ENCODE results near the gene USP20.
A peak's percentile ranks its signal among the peaks of the same experiment; 100 is the strongest.
"Not testable (repeated sequence)": the region's sequence is repeated elsewhere in the genome, so short reads cannot be mapped to it uniquely, and the experiment has no call there.

Gene USP20

GRCh38 chr9:129889941-129890717 is 54.9 kb downstream of the USP20 start:
- DNase-seq (ENCODE audit: low read depth) = peak; percentile 89
- TF ChIP-seq CTCF (IDR thresholded peaks at IDR 0.05; ENCODE audit: insufficient read depth, low read depth, low read length, missing control alignments) = no peak
- H3K4me3 ChIP-seq (ENCODE audit: low read depth, low read length) = peak overlapping the region; percentile 15

DNA sequence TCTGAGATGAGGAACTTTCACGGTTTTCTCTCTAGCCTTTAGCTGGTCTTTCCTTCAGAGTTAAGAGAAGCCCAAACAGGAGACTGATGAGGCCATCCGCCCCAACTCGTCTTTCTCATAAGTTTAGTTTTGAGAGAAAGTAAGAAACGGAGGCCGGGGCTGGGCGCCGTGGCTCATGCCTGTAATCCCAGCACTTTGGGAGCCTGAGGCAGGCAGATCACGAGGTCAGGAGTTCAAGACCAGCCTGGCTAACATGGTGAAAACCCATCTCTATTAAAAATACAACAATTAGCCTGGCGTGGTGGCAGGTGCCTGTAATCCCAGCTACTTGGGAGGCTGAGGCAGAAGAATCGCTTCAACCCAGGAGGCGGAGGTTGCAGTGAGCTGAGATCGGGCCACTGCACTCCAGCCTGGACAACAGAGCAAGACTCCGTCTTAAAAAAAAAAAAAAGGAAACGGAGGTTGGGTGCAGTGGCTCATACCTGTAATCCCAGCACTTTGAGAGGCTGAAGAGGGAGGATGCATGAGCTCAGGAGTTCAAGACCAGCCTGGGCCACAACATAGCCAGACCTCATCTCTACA is 55.6 kb downstream of the USP20 start:
- H3K4me3 ChIP-seq (ENCODE audit: low read depth, low read length) = peak overlapping the region; percentile 15; the same call in 1 of the 2 replicates

GRCh38 chr9:129891569-129891968 is 56.3 kb downstream of the USP20 start:
- TF ChIP-seq CTCF (IDR thresholded peaks at IDR 0.05; ENCODE audit: insufficient read depth, low read depth, low read length, missing control alignments) = no peak
- H3K4me3 ChIP-seq (ENCODE audit: low read depth, low read length) = peak overlapping the region; percentile 19
- no peak for DNase-seq (ENCODE audit: low read depth)

More for the DNA sequence above, 55.6 kb downstream of the USP20 start:
- not testable (repeated sequence) for DNase-seq (ENCODE audit: low read depth)

DNA sequence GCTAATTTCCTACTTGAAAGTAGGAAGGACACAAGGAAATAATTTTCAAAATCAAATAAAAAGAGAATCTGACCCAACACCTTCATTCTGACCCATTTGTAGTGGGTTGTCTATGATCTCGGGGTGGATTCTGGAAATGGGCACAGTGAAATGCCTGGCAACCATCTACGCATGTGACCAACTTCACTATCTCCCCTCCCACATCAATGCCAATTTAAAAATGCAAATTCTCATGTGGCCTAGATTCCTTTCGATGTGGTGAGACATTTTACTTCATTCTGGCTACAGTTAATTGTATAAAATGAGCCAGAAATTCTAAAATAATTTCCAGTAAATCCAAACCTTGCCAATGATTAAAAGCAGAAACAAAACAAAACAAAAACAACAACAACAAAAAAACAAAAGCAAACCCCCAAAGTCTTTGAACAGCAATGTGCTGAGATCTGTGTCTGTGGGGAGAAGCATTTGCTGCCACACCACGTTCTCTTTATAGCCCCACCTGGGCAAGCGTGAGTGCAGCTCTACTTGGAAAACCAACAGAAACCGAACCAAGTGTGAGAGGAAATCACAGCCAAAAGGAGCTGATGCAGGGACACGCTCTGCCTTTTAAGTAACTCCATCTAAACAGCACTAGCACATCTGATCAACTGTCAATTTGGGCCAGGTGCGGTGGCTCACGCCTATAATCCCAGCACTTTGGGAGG is 59.0 kb downstream of the USP20 start:
- DNase-seq (ENCODE audit: low read depth) = peak; percentile 48
- no peak for TF ChIP-seq CTCF (IDR thresholded peaks at IDR 0.05; ENCODE audit: insufficient read depth, low read depth, low read length, missing control alignments)
- H3K4me3 ChIP-seq (ENCODE audit: low read depth, low read length) = no peak overlapping the region

GRCh38 chr9:129895376-129896268 is 60.4 kb downstream of the USP20 start:
- no peak for DNase-seq (ENCODE audit: low read depth)
- H3K4me3 ChIP-seq (ENCODE audit: low read depth, low read length) = no peak overlapping the region
- no peak for TF ChIP-seq CTCF (IDR thresholded peaks at IDR 0.05; ENCODE audit: insufficient read depth, low read depth, low read length, missing control alignments)

GRCh38 chr9:129897263-129897662 is 62.0 kb downstream of the USP20 start:
- H3K4me3 ChIP-seq (ENCODE audit: low read depth, low read length) = no peak overlapping the region
- TF ChIP-seq CTCF (IDR thresholded peaks at IDR 0.05; ENCODE audit: insufficient read depth, low read depth, low read length, missing control alignments) = no peak
- no peak for DNase-seq (ENCODE audit: low read depth)

Data from GM12865 (cell line).